Measurements from ENCODE around the gene WWC1.

The WWC1 gene

DNA sequence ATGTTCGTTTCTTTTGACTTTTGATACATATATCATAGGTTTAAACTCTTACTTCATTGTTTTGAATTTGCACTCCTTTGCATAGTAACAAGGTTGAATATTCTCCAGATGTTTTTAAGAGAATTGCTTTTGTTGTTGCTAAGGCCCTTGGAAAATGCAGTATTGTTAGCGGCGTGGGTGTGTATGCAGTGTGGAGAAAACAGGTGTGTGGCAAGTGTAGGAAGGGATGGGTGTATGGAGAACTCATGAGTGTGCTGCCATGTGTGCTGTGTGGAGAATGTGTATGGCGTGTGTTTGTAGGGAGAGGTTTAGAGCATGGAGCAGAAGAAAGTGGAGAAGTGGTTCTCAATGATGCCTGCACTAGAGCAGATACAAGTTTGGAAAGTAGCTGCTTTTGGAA, 87.3 kb downstream of the WWC1 start:
- no peak for DNase-seq (ENCODE audit: extremely low read depth, insufficient read length)
- H3K36me3 ChIP-seq (ENCODE audit: control insufficient read depth, insufficient read depth, low read length): no peaks in the 10 kb centered on the region
- no peak overlapping the region for H3K4me3 ChIP-seq (replicated peaks; ENCODE audit: low read depth, low read length)
- no peaks in the 10 kb centered on the region for H3K27me3 ChIP-seq (replicated peaks; ENCODE audit: control insufficient read depth, insufficient read depth, low read length)
- TF ChIP-seq, protein P1, sequence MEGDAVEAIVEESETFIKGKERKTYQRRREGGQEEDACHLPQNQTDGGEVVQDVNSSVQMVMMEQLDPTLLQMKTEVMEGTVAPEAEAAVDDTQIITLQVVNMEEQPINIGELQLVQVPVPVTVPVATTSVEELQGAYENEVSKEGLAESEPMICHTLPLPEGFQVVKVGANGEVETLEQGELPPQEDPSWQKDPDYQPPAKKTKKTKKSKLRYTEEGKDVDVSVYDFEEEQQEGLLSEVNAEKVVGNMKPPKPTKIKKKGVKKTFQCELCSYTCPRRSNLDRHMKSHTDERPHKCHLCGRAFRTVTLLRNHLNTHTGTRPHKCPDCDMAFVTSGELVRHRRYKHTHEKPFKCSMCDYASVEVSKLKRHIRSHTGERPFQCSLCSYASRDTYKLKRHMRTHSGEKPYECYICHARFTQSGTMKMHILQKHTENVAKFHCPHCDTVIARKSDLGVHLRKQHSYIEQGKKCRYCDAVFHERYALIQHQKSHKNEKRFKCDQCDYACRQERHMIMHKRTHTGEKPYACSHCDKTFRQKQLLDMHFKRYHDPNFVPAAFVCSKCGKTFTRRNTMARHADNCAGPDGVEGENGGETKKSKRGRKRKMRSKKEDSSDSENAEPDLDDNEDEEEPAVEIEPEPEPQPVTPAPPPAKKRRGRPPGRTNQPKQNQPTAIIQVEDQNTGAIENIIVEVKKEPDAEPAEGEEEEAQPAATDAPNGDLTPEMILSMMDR (IDR thresholded peaks at IDR 0.05; ENCODE audit: insufficient read depth, low read length, poor library complexity, severe bottlenecking): no peak

DNA sequence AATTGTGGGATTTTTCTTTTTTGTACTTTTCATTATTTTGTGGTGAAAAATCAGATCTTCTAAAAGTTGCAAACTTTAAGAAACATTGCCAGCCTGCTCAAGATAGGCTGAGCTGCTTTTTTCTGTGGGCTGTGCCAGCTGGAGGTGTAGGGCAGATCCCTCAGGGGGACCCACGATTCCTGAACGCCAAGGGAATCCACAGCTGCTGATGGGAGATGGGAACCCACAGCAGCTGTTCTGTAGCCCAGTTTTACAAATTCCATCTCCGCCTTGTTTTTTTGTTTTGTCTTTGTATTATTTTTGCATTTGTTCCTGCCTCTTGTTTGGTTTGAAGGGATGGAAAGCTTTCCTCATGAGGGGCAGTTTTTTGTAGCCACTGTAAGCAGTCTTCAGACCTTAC, 91.0 kb downstream of the WWC1 start:
- H3K4me3 ChIP-seq (replicated peaks; ENCODE audit: low read depth, low read length): no peak overlapping the region
- TF ChIP-seq, protein P1 (IDR thresholded peaks at IDR 0.05; ENCODE audit: insufficient read depth, low read length, poor library complexity, severe bottlenecking): no peak
- no peaks in the 10 kb centered on the region for H3K27me3 ChIP-seq (replicated peaks; ENCODE audit: control insufficient read depth, insufficient read depth, low read length)
- no peak for DNase-seq (ENCODE audit: extremely low read depth, insufficient read length)
- no peaks in the 10 kb centered on the region for H3K36me3 ChIP-seq (ENCODE audit: control insufficient read depth, insufficient read depth, low read length)

DNA sequence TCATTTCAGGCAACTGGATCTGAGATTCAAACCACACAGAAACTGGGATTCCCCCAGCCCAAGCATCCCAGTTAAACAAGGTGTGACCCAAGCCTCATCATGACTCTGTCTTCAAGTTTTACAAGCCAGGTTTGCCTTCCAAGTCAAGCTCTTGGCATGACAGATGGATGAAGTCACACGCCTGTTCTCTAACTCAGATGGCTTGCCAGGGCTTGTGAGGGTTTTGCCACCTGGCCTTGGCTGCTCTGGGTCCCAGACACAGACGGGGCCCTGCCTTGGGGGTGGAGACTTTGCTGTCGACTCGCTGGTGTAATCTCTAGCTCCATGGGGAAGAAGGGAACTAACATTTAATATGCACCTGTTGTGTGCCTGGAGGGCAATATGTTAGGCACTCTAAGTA, 99.0 kb downstream of the WWC1 start:
- Histone ChIP-seq H3K27me3 (replicated peaks; ENCODE audit: control insufficient read depth, insufficient read depth, low read length) (no peaks in the 10 kb centered on the region), H3K36me3 (ENCODE audit: control insufficient read depth, insufficient read depth, low read length) (no peaks in the 10 kb centered on the region), H3K4me3 (replicated peaks; ENCODE audit: low read depth, low read length) (no peak overlapping the region)
- DNase-seq (ENCODE audit: extremely low read depth, insufficient read length): no peak
- TF ChIP-seq, protein P1 (IDR thresholded peaks at IDR 0.05; ENCODE audit: insufficient read depth, low read length, poor library complexity, severe bottlenecking): no peak

DNA sequence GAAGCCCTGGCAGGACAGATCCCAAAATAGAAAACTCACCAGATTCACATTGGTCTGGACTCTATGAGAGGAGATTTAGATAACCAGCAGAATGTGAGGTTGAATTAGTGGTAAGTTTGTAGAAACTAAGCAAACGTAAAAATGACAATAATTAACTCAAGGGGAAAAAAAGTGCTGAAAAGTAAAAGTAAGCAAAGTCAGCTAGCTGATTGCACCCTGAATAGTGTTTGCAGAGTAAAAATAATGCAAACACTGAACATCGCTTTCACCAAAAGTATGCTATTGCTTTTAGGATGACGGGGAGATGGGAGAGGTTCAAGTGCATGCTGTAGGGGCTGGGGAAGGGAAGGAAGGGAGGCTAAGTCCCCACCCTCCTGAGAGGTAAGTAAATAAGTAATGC, 102.3 kb downstream of the WWC1 start:
- no peaks in the 10 kb centered on the region for H3K36me3 ChIP-seq (ENCODE audit: control insufficient read depth, insufficient read depth, low read length)
- no peak overlapping the region for H3K4me3 ChIP-seq (replicated peaks; ENCODE audit: low read depth, low read length)
- TF ChIP-seq, protein P1 (IDR thresholded peaks at IDR 0.05; ENCODE audit: insufficient read depth, low read length, poor library complexity, severe bottlenecking): no peak
- DNase-seq (ENCODE audit: extremely low read depth, insufficient read length): no peak
- no peaks in the 10 kb centered on the region for H3K27me3 ChIP-seq (replicated peaks; ENCODE audit: control insufficient read depth, insufficient read depth, low read length)

DNA sequence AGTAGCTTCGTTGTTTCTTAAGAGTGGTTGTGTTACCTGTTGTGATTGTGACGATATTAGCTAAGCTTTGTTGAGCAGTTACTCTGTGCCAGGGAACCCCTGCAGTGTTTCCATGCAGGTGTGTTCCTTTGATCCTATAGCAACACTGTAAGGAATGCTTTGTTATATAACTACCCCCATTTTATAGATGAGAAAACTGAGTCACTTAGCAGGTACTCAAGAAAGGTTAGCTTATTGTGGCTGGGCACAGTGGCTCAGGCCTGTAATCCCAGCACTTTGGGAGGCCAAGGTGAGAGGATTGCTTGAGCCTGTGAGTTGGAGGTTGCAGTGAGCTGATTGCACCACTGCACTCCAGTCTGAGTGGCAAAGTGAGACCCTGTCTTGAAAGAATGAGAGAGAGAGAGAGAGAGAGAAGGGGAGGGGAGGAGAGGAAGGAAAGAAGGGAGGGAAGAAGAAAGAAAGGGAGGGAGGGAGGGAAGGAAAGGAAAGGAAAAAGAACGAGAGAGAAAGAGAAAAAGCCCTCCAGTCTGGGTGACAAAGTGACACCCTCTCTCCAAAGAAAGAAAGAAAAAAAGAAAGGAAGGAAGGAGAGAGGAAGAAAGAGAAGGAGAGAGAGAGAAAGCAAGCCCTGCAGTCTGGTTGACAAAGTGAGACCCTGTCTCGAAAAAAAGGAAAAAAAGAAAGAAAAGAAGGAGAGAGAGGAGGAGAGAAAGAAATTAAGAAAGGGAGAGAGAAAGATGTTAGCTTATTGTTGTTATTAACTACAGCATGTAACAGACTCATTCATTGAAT, 109.2 kb downstream of the WWC1 start:
- no peaks in the 10 kb centered on the region for H3K27me3 ChIP-seq (replicated peaks; ENCODE audit: control insufficient read depth, insufficient read depth, low read length)
- TF ChIP-seq, protein P1 (IDR thresholded peaks at IDR 0.05; ENCODE audit: insufficient read depth, low read length, poor library complexity, severe bottlenecking): no peak
- H3K36me3 ChIP-seq (ENCODE audit: control insufficient read depth, insufficient read depth, low read length): no peaks in the 10 kb centered on the region
- H3K4me3 ChIP-seq (replicated peaks; ENCODE audit: low read depth, low read length): no peak overlapping the region
- DNase-seq (ENCODE audit: extremely low read depth, insufficient read length): no peak

Data from GM06990 (cell line).